Measurements from ENCODE around the gene ARMC6.
"Not testable (repeated sequence)": the region's sequence is repeated elsewhere in the genome, so short reads cannot be mapped to it uniquely, and the experiment has no call there.

Gene ARMC6

GRCh38 chr19:19101540-19101939, 68.1 kb downstream of the ARMC6 start:
- no peaks in the 10 kb centered on the region for H3K4me1 ChIP-seq (ENCODE audit: insufficient read depth, low read length)
- no peak overlapping the region for H3K27ac ChIP-seq (ENCODE audit: low read length)
- TF ChIP-seq, protein P1, sequence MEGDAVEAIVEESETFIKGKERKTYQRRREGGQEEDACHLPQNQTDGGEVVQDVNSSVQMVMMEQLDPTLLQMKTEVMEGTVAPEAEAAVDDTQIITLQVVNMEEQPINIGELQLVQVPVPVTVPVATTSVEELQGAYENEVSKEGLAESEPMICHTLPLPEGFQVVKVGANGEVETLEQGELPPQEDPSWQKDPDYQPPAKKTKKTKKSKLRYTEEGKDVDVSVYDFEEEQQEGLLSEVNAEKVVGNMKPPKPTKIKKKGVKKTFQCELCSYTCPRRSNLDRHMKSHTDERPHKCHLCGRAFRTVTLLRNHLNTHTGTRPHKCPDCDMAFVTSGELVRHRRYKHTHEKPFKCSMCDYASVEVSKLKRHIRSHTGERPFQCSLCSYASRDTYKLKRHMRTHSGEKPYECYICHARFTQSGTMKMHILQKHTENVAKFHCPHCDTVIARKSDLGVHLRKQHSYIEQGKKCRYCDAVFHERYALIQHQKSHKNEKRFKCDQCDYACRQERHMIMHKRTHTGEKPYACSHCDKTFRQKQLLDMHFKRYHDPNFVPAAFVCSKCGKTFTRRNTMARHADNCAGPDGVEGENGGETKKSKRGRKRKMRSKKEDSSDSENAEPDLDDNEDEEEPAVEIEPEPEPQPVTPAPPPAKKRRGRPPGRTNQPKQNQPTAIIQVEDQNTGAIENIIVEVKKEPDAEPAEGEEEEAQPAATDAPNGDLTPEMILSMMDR (IDR thresholded peaks at IDR 0.05; ENCODE audit: borderline replicate concordance, extremely low read depth, low read length, poor library complexity, severe bottlenecking) = no peak
- TF ChIP-seq EZH2 (IDR thresholded peaks at IDR 0.05; ENCODE audit: borderline replicate concordance, low read depth, low read length, severe bottlenecking) = no peak
- H3K4me2 ChIP-seq (ENCODE audit: insufficient read depth, low read length) = no peak overlapping the region
- H4K20me1 ChIP-seq (ENCODE audit: insufficient read depth, low read length) = peaks cover 3% of the 10 kb centered on the region; the same call in 1 of the 2 replicates
- ATAC-seq (ENCODE audit: insufficient read depth, low read depth) (no peak), DNase-seq (no peak)
- H3K9ac ChIP-seq (ENCODE audit: low read depth, low read length) = no peak overlapping the region
- H3K79me2 ChIP-seq (ENCODE audit: insufficient read depth, low read length) = no peaks in the 10 kb centered on the region
- peaks cover 15% of the 10 kb centered on the region for H3K36me3 ChIP-seq (ENCODE audit: insufficient read depth, low read length)
- no peak overlapping the region for H2AFZ ChIP-seq (ENCODE audit: low read depth, low read length)
- no peaks in the 10 kb centered on the region for H3K9me3 ChIP-seq (ENCODE audit: insufficient read depth, low read length, severe bottlenecking)
- no peak overlapping the region for H3K4me3 ChIP-seq (ENCODE audit: low read depth in 1 of 2, low read length in 2 of 2)
- no peaks in the 10 kb centered on the region for H3K27me3 ChIP-seq (ENCODE audit: insufficient read depth, low read length, poor library complexity)

DNA sequence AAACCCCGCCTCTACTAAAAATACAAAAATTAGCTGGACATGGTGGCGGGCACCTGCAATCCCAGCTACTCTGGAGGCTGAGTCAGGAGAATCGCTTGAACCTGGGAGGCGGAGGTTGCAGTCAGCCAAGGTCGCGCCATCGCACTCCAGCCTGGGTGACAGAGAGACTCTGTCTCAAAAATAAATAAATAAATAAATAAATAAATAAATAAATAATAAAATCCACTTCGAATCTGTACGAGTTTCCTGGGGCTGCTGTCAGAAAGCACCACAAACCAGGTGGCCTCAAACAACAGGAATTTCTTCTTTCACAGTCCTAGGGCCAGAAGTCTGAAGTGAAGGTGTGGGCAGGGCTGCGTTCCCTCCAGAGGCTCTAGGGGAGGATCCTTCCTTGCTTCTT, 69.2 kb downstream of the ARMC6 start:
- not testable (repeated sequence) for H3K4me2 ChIP-seq (ENCODE audit: insufficient read depth, low read length); H3K79me2 ChIP-seq (ENCODE audit: insufficient read depth, low read length); H2AFZ ChIP-seq (ENCODE audit: low read depth, low read length); DNase-seq; H3K27ac ChIP-seq (ENCODE audit: low read length); H3K4me3 ChIP-seq (ENCODE audit: low read depth in 1 of 2, low read length in 2 of 2); ATAC-seq (ENCODE audit: insufficient read depth, low read depth); H3K9me3 ChIP-seq (ENCODE audit: insufficient read depth, low read length, severe bottlenecking); H3K4me1 ChIP-seq (ENCODE audit: insufficient read depth, low read length); H4K20me1 ChIP-seq (ENCODE audit: insufficient read depth, low read length); H3K36me3 ChIP-seq (ENCODE audit: insufficient read depth, low read length); H3K9ac ChIP-seq (ENCODE audit: low read depth, low read length); H3K27me3 ChIP-seq (ENCODE audit: insufficient read depth, low read length, poor library complexity)

DNA sequence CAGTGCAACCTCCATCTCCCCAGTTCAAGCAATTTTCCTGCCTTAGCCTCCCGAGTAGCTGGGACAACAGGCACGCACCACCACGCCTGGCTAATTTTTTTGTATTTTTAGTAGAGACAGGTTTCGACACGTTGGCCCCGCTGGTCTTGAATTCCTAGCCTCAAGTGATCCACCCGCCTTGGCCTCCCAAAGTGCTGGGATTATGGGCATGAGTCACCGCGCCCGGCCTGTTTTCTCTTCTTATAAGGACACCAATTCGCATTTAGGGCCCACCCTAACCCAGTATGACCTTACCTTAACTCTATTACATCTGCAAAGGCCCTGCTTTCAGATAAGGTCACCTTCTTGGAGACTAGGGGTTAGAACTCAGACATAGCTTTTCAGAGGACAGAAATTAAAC, 69.8 kb downstream of the ARMC6 start:
- Histone ChIP-seq H3K4me1 (ENCODE audit: insufficient read depth, low read length) (no peaks in the 10 kb centered on the region), H4K20me1 (ENCODE audit: insufficient read depth, low read length) (peaks cover 3% of the 10 kb centered on the region; the same call in 1 of the 2 replicates), H3K9me3 (ENCODE audit: insufficient read depth, low read length, severe bottlenecking) (no peaks in the 10 kb centered on the region), H2AFZ (ENCODE audit: low read depth, low read length) (no peak overlapping the region), H3K4me2 (ENCODE audit: insufficient read depth, low read length) (no peak overlapping the region), H3K27ac (ENCODE audit: low read length) (no peak overlapping the region), H3K36me3 (ENCODE audit: insufficient read depth, low read length) (peaks cover 11% of the 10 kb centered on the region; the same call in 1 of the 2 replicates), H3K9ac (ENCODE audit: low read depth, low read length) (no peak overlapping the region), H3K27me3 (ENCODE audit: insufficient read depth, low read length, poor library complexity) (no peaks in the 10 kb centered on the region), H3K4me3 (ENCODE audit: low read depth in 1 of 2, low read length in 2 of 2) (no peak overlapping the region), H3K79me2 (ENCODE audit: insufficient read depth, low read length) (no peaks in the 10 kb centered on the region)
- TF ChIP-seq, protein P1 (IDR thresholded peaks at IDR 0.05; ENCODE audit: borderline replicate concordance, extremely low read depth, low read length, poor library complexity, severe bottlenecking) = no peak
- no peak for TF ChIP-seq EZH2 (IDR thresholded peaks at IDR 0.05; ENCODE audit: borderline replicate concordance, low read depth, low read length, severe bottlenecking)
- DNase-seq (no peak), ATAC-seq (ENCODE audit: insufficient read depth, low read depth) (no peak)

GRCh38 chr19:19105365-19106055, 72.1 kb downstream of the ARMC6 start:
- DNase-seq (no peak), ATAC-seq (ENCODE audit: insufficient read depth, low read depth) (no peak)
- no peaks in the 10 kb centered on the region for H3K79me2 ChIP-seq (ENCODE audit: insufficient read depth, low read length)
- no peaks in the 10 kb centered on the region for H3K4me1 ChIP-seq (ENCODE audit: insufficient read depth, low read length)
- H3K27me3 ChIP-seq (ENCODE audit: insufficient read depth, low read length, poor library complexity) = no peaks in the 10 kb centered on the region
- H3K4me2 ChIP-seq (ENCODE audit: insufficient read depth, low read length) = no peak overlapping the region
- H3K9me3 ChIP-seq (ENCODE audit: insufficient read depth, low read length, severe bottlenecking) = no peaks in the 10 kb centered on the region
- no peak overlapping the region for H2AFZ ChIP-seq (ENCODE audit: low read depth, low read length)
- no peak overlapping the region for H3K4me3 ChIP-seq (ENCODE audit: low read depth in 1 of 2, low read length in 2 of 2)
- peaks cover 3% of the 10 kb centered on the region; the same call in 1 of the 2 replicates for H4K20me1 ChIP-seq (ENCODE audit: insufficient read depth, low read length)
- H3K9ac ChIP-seq (ENCODE audit: low read depth, low read length) = no peak overlapping the region
- H3K36me3 ChIP-seq (ENCODE audit: insufficient read depth, low read length) = peaks cover 11% of the 10 kb centered on the region; the same call in 1 of the 2 replicates
- no peak for TF ChIP-seq EZH2 (IDR thresholded peaks at IDR 0.05; ENCODE audit: borderline replicate concordance, low read depth, low read length, severe bottlenecking)
- TF ChIP-seq, protein P1 (IDR thresholded peaks at IDR 0.05; ENCODE audit: borderline replicate concordance, extremely low read depth, low read length, poor library complexity, severe bottlenecking) = no peak
- H3K27ac ChIP-seq (ENCODE audit: low read length) = no peak overlapping the region

Measured in DND-41 (cell line).